WTC11 (cell line): ENCODE results near the gene FITM2. TPM values are rescaled to one million over a fixed set of nuclear protein-coding genes. Genes with fewer than 3 reads are reported as not detected.

Source experiments
- ATAC-seq: fragments of 200-7000 bp; cut with Tn5 transposase; 2 replicates; pipeline ENCODE4 v1.10.0; 2021; ENCODE audit warnings: mild to moderate bottlenecking, moderate library complexity
- CTCF ChIA-PET: fragments of 300-600 bp; sonication (Branson Sonifier 250); formaldehyde crosslinking; loops from one replicate; lab custom pipeline; 2021; ENCODE audit warnings: antibody characterized with exemption; lab: Charles Lee
- POLR2A ChIA-PET: fragments of 350-600 bp; sonication (Branson Sonifier 250); formaldehyde crosslinking; loops from one replicate; lab custom pipeline; 2021; ENCODE audit warnings: antibody characterized with exemption; lab: Charles Lee
- DNase-seq: peaks from one replicate; pipeline ENCODE4 v3.0.0; 2021; ENCODE audit warnings: low spot score
- H3K27ac Mint-ChIP-seq: 2 replicates; pipeline ENCODE4 v1.8.0; 2021; ENCODE audit warnings: mixed read lengths
- H3K27me3 Mint-ChIP-seq: 2 replicates; pipeline ENCODE4 v1.8.0; 2021; ENCODE audit warnings: low read depth, mild to moderate bottlenecking, moderate library complexity, mixed read lengths
- H3K36me3 Mint-ChIP-seq: 2 replicates; pipeline ENCODE4 v1.8.0; 2021; ENCODE audit warnings: mixed read lengths
- H3K4me1 Mint-ChIP-seq: 2 replicates; pipeline ENCODE4 v1.8.0; 2022; ENCODE audit warnings: mixed read lengths
- H3K4me3 Mint-ChIP-seq: 2 replicates; pipeline ENCODE4 v1.8.0; 2021; ENCODE audit warnings: mild to moderate bottlenecking, moderate library complexity, mixed read lengths
- H3K9me3 Mint-ChIP-seq: 2 replicates; pipeline ENCODE4 v1.8.0; 2021; ENCODE audit warnings: mixed read lengths
- ETV6 ChIP-seq: sonication (generic); formaldehyde crosslinking; IDR thresholded peaks from 2 replicates; pipeline ENCODE4 v1.8.1; 2022; ENCODE audit warnings: mild to moderate bottlenecking, missing genetic modification reagents
- JAZF1 ChIP-seq: fragments of 250-450 bp; sonication (Bioruptor Pico); IDR thresholded peaks from 2 replicates; pipeline ENCODE4 v1.9.0; 2021; ENCODE audit warnings: moderate library complexity, mild to moderate bottlenecking, inconsistent platforms
- JUN ChIP-seq: sonication (generic); formaldehyde crosslinking; IDR thresholded peaks from 2 replicates; pipeline ENCODE4 v1.8.0; 2023; ENCODE audit warnings: mild to moderate bottlenecking, missing genetic modification reagents
- MXD4 ChIP-seq: fragments of 250-450 bp; sonication (Bioruptor Pico); IDR thresholded peaks from 2 replicates; pipeline ENCODE4 v1.8.0; 2021; ENCODE audit warnings: mild to moderate bottlenecking, moderate library complexity, borderline replicate concordance
- NFYB ChIP-seq: sonication (generic); formaldehyde crosslinking; conservative IDR thresholded peaks from 2 replicates; pipeline ENCODE4 v1.8.0; 2022; ENCODE audit warnings: low read depth, missing genetic modification reagents
- NR1H2 ChIP-seq: sonication (generic); formaldehyde crosslinking; IDR thresholded peaks from 2 replicates; pipeline ENCODE4 v1.9.0; 2021; ENCODE audit warnings: mild to moderate bottlenecking, moderate library complexity, missing genetic modification reagents
- SMAD3 ChIP-seq: sonication (generic); formaldehyde crosslinking; IDR thresholded peaks from 2 replicates; pipeline ENCODE4 v1.8.0; 2022; ENCODE audit warnings: missing genetic modification reagents, mild to moderate bottlenecking, borderline replicate concordance
- SOX15 ChIP-seq: fragments of 250-450 bp; sonication (Bioruptor Pico); IDR thresholded peaks from 2 replicates; pipeline ENCODE4 v1.9.0; 2021; ENCODE audit warnings: mild to moderate bottlenecking
- TCF7 ChIP-seq: sonication (generic); formaldehyde crosslinking; IDR thresholded peaks from 2 replicates; pipeline ENCODE4 v1.8.0; 2022; ENCODE audit warnings: mild to moderate bottlenecking, low read depth, missing genetic modification reagents, moderate library complexity
- TP53 ChIP-seq: sonication (generic); formaldehyde crosslinking; IDR thresholded peaks from 2 replicates; pipeline ENCODE4 v1.8.1; 2023; ENCODE audit warnings: mild to moderate bottlenecking, missing genetic modification reagents
- ZNF317 ChIP-seq: sonication (generic); formaldehyde crosslinking; IDR thresholded peaks from 2 replicates; pipeline ENCODE4 v1.8.1; 2023; ENCODE audit warnings: low read depth, mild to moderate bottlenecking, moderate library complexity, missing genetic modification reagents, borderline replicate concordance
- ZNF396 ChIP-seq: fragments of 250-450 bp; sonication (Bioruptor Pico); IDR thresholded peaks from 2 replicates; pipeline ENCODE4 v1.8.0; 2021; ENCODE audit warnings: mild to moderate bottlenecking, moderate library complexity, borderline replicate concordance
- total RNA-seq: library from RNA; stranded (reverse); gene quantifications from 3 replicates; pipeline ENCODE4 v1.2.3, GENCODE V29; 2021
- TF ChIP-seq, protein P1 (sequence below): sonication (generic); formaldehyde crosslinking; IDR thresholded peaks from 2 replicates; pipeline ENCODE4 v1.8.1; 2022; ENCODE audit warnings: low read depth, missing genetic modification reagents, borderline replicate concordance
- TF ChIP-seq, protein P2 (sequence below): fragments of 250-450 bp; sonication (Bioruptor Pico); IDR thresholded peaks from 2 replicates; pipeline ENCODE4 v1.9.0; 2021; ENCODE audit warnings: mild to moderate bottlenecking, borderline replicate concordance
- TF ChIP-seq, protein P3 (sequence below): sonication (generic); formaldehyde crosslinking; IDR thresholded peaks from 2 replicates; pipeline ENCODE4 v1.8.1; 2023; ENCODE audit warnings: mild to moderate bottlenecking, missing genetic modification reagents, moderate library complexity
- TF ChIP-seq, protein P4 (sequence below): fragments of 250-450 bp; sonication (Bioruptor Pico); IDR thresholded peaks from 2 replicates; pipeline ENCODE4 v1.9.0; 2021; ENCODE audit warnings: mild to moderate bottlenecking
- TF ChIP-seq, protein P5 (sequence below): sonication (generic); formaldehyde crosslinking; IDR thresholded peaks from 2 replicates; pipeline ENCODE4 v1.8.1; 2023; ENCODE audit warnings: mild to moderate bottlenecking, missing genetic modification reagents, moderate library complexity
- TF ChIP-seq, protein P6 (sequence below): sonication (generic); formaldehyde crosslinking; IDR thresholded peaks from 2 replicates; pipeline ENCODE4 v1.8.1; 2022; ENCODE audit warnings: low read depth, mild to moderate bottlenecking, moderate library complexity, missing genetic modification reagents, borderline replicate concordance
- TF ChIP-seq, protein P7 (sequence below): sonication (generic); formaldehyde crosslinking; conservative IDR thresholded peaks from 2 replicates; pipeline ENCODE4 v1.8.1; 2022; ENCODE audit warnings: mild to moderate bottlenecking, missing genetic modification reagents

The FITM2 gene
- total RNA-seq, 1 experiment from 2014 or later = 2.0 TPM

DNA sequence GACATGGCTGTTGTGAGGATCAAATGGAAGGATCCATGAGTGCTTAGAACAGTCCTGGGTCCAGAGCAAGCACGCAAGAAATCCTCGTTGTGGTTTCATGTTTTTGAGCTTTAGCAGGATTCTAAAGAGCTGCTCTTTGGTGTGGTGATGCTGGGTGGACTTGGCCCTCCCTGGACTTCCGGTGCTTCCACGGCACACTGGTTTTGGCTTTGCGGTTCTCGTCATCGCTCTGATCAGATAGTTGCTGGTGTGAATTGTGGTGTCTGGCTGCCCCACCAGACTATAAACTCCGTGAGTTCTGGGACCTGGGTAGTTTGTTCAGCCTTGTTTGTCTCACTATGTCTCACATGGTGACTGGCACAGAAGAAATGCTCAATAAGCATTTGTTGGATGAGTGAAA lies 47.8 kb upstream of the FITM2 start:
- Mint-ChIP-seq H3K4me3 (no peak overlapping the region), H3K4me1 (no peaks in the 10 kb centered on the region), H3K9me3 (peaks cover 6% of the 10 kb centered on the region; the same call in 1 of the 2 replicates), H3K36me3 (no peaks in the 10 kb centered on the region), H3K27me3 (no peaks in the 10 kb centered on the region; the same call in 1 of the 2 replicates), H3K27ac (no peak overlapping the region)
- ChIA-PET CTCF (no interaction called here), POLR2A (no interaction called here)
- ATAC-seq (no peak), DNase-seq (no peak)
- TF ChIP-seq, protein P1, sequence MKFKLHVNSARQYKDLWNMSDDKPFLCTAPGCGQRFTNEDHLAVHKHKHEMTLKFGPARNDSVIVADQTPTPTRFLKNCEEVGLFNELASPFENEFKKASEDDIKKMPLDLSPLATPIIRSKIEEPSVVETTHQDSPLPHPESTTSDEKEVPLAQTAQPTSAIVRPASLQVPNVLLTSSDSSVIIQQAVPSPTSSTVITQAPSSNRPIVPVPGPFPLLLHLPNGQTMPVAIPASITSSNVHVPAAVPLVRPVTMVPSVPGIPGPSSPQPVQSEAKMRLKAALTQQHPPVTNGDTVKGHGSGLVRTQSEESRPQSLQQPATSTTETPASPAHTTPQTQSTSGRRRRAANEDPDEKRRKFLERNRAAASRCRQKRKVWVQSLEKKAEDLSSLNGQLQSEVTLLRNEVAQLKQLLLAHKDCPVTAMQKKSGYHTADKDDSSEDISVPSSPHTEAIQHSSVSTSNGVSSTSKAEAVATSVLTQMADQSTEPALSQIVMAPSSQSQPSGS (CRISPR knock-in tag) = no peak
- no peak for TF ChIP-seq JUN (CRISPR knock-in tag)
- TF ChIP-seq TP53 = no peak
- no peak for TF ChIP-seq ZNF396 (CRISPR knock-in tag)
- TF ChIP-seq, protein P2, sequence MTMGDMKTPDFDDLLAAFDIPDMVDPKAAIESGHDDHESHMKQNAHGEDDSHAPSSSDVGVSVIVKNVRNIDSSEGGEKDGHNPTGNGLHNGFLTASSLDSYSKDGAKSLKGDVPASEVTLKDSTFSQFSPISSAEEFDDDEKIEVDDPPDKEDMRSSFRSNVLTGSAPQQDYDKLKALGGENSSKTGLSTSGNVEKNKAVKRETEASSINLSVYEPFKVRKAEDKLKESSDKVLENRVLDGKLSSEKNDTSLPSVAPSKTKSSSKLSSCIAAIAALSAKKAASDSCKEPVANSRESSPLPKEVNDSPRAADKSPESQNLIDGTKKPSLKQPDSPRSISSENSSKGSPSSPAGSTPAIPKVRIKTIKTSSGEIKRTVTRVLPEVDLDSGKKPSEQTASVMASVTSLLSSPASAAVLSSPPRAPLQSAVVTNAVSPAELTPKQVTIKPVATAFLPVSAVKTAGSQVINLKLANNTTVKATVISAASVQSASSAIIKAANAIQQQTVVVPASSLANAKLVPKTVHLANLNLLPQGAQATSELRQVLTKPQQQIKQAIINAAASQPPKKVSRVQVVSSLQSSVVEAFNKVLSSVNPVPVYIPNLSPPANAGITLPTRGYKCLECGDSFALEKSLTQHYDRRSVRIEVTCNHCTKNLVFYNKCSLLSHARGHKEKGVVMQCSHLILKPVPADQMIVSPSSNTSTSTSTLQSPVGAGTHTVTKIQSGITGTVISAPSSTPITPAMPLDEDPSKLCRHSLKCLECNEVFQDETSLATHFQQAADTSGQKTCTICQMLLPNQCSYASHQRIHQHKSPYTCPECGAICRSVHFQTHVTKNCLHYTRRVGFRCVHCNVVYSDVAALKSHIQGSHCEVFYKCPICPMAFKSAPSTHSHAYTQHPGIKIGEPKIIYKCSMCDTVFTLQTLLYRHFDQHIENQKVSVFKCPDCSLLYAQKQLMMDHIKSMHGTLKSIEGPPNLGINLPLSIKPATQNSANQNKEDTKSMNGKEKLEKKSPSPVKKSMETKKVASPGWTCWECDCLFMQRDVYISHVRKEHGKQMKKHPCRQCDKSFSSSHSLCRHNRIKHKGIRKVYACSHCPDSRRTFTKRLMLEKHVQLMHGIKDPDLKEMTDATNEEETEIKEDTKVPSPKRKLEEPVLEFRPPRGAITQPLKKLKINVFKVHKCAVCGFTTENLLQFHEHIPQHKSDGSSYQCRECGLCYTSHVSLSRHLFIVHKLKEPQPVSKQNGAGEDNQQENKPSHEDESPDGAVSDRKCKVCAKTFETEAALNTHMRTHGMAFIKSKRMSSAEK (CRISPR knock-in tag) = no peak
- TF ChIP-seq SMAD3 (CRISPR knock-in tag) = no peak

DNA sequence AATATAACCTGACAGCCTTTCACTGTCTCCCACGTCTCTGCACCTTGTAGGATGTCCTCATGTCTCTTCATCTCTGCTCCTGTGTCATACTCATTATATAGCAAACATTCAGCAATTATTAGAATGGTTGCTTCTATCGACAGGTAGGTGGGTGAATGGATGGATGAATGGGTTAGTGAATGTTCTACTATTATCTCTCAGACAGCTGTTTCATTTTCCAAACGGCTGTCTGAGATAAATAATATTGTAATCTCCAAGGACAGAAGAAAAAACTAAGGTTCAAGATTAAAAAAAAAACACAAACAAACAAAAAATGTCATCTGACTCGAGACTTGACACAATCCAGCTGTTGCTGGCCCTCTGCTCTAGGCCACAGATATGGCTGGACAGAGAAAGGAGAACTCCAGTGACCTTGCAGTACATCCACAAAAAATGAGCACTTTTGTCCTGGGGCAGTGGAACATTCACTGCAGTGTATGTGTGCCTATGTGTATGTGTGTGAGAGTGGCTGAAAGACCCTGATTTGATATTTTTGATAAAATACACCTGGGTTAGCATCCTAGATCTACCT lies 46.6 kb upstream of the FITM2 start:
- Mint-ChIP-seq H3K4me1 (no peaks in the 10 kb centered on the region), H3K27me3 (no peaks in the 10 kb centered on the region; the same call in 1 of the 2 replicates), H3K36me3 (no peaks in the 10 kb centered on the region), H3K9me3 (peaks cover 6% of the 10 kb centered on the region; the same call in 1 of the 2 replicates), H3K27ac (no peak overlapping the region), H3K4me3 (no peak overlapping the region)
- TF ChIP-seq TCF7 (CRISPR knock-in tag) (no peak), SOX15 (no peak)
- DNase-seq (no peak), ATAC-seq (no peak)
- ChIA-PET CTCF (interaction anchor here (1.5 kb wide), 1 partner anchor 27 kb away, joined by 5 read pairs; no protein-coding TSS in a partner anchor), POLR2A (no interaction called here)

DNA sequence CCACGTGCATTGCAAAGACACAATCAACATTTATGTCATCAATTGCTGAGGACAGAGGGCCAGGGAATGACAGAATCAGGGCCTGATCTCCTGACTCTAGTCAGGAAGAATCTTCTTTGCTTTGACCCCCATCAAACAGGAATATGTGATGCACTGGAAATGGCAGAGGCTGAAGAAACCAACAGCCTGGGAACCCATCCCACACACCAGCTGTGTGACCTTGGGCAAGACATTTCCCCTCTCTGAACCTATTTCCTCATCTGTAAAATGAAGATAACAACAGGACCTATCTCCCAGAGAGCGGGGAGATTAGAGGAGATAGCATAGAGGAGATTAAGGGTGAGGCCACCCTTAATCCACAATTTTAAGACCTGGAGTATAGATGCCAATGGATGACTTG lies 46.0 kb upstream of the FITM2 start:
- DNase-seq (no peak), ATAC-seq (no peak)
- H3K4me1 Mint-ChIP-seq = 0 out of 2 replicates have a peak, but pooled peaks cover 2% of the 10 kb centered on the region
- ChIA-PET POLR2A (no interaction called here), CTCF (interaction anchor here (1.5 kb wide), 1 partner anchor 27 kb away, joined by 5 read pairs; no protein-coding TSS in a partner anchor)
- no peak overlapping the region for H3K4me3 Mint-ChIP-seq
- no peaks in the 10 kb centered on the region for H3K36me3 Mint-ChIP-seq
- H3K9me3 Mint-ChIP-seq = peaks cover 6% of the 10 kb centered on the region; the same call in 1 of the 2 replicates
- H3K27me3 Mint-ChIP-seq = no peaks in the 10 kb centered on the region; the same call in 1 of the 2 replicates
- no peak overlapping the region for H3K27ac Mint-ChIP-seq
- TF ChIP-seq NR1H2 (CRISPR knock-in tag) (no peak), JAZF1 (CRISPR knock-in tag) (no peak), ETV6 (CRISPR knock-in tag) (no peak), SMAD3 (CRISPR knock-in tag) (no peak), MXD4 (no peak), ZNF317 (CRISPR knock-in tag) (no peak), NFYB (CRISPR knock-in tag) (no peak)
- TF ChIP-seq, protein P3, sequence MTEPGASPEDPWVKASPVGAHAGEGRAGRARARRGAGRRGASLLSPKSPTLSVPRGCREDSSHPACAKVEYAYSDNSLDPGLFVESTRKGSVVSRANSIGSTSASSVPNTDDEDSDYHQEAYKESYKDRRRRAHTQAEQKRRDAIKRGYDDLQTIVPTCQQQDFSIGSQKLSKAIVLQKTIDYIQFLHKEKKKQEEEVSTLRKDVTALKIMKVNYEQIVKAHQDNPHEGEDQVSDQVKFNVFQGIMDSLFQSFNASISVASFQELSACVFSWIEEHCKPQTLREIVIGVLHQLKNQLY (CRISPR knock-in tag) = no peak
- TF ChIP-seq, protein P4, sequence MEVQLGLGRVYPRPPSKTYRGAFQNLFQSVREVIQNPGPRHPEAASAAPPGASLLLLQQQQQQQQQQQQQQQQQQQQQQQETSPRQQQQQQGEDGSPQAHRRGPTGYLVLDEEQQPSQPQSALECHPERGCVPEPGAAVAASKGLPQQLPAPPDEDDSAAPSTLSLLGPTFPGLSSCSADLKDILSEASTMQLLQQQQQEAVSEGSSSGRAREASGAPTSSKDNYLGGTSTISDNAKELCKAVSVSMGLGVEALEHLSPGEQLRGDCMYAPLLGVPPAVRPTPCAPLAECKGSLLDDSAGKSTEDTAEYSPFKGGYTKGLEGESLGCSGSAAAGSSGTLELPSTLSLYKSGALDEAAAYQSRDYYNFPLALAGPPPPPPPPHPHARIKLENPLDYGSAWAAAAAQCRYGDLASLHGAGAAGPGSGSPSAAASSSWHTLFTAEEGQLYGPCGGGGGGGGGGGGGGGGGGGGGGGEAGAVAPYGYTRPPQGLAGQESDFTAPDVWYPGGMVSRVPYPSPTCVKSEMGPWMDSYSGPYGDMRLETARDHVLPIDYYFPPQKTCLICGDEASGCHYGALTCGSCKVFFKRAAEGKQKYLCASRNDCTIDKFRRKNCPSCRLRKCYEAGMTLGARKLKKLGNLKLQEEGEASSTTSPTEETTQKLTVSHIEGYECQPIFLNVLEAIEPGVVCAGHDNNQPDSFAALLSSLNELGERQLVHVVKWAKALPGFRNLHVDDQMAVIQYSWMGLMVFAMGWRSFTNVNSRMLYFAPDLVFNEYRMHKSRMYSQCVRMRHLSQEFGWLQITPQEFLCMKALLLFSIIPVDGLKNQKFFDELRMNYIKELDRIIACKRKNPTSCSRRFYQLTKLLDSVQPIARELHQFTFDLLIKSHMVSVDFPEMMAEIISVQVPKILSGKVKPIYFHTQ = no peak
- TF ChIP-seq, protein P5, sequence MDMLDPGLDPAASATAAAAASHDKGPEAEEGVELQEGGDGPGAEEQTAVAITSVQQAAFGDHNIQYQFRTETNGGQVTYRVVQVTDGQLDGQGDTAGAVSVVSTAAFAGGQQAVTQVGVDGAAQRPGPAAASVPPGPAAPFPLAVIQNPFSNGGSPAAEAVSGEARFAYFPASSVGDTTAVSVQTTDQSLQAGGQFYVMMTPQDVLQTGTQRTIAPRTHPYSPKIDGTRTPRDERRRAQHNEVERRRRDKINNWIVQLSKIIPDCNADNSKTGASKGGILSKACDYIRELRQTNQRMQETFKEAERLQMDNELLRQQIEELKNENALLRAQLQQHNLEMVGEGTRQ (CRISPR knock-in tag) = no peak
- TF ChIP-seq, protein P6, sequence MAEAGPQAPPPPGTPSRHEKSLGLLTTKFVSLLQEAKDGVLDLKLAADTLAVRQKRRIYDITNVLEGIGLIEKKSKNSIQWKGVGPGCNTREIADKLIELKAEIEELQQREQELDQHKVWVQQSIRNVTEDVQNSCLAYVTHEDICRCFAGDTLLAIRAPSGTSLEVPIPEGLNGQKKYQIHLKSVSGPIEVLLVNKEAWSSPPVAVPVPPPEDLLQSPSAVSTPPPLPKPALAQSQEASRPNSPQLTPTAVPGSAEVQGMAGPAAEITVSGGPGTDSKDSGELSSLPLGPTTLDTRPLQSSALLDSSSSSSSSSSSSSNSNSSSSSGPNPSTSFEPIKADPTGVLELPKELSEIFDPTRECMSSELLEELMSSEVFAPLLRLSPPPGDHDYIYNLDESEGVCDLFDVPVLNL (CRISPR knock-in tag) = no peak
- TF ChIP-seq, protein P7, sequence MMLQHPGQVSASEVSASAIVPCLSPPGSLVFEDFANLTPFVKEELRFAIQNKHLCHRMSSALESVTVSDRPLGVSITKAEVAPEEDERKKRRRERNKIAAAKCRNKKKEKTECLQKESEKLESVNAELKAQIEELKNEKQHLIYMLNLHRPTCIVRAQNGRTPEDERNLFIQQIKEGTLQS (CRISPR knock-in tag) = no peak
